Rectal smooth muscle tissue (tissue), 1 donor: ENCODE results near the gene SGCA.

Experiments
- H3K27ac ChIP-seq: one replicate; pipeline ENCODE4 v1.7.0; 2013; ENCODE audit warnings: low read depth, low read length, inconsistent platforms
- H3K27me3 ChIP-seq: one replicate; pipeline ENCODE4 v1.7.0; 2013; ENCODE audit warnings: low read length; ENCODE audit not compliant: control insufficient read depth, insufficient read depth
- H3K36me3 ChIP-seq: one replicate; pipeline ENCODE4 v1.7.0; 2013; ENCODE audit warnings: low read length; ENCODE audit not compliant: control insufficient read depth, insufficient read depth
- H3K4me1 ChIP-seq: one replicate; pipeline ENCODE4 v1.7.0; 2013; ENCODE audit warnings: low read length; ENCODE audit not compliant: control insufficient read depth, insufficient read depth
- H3K4me3 ChIP-seq: one replicate; pipeline ENCODE4 v1.7.0; 2013; ENCODE audit warnings: low read length
- H3K9ac ChIP-seq: one replicate; pipeline ENCODE4 v1.7.0; 2013; ENCODE audit warnings: low read length

SGCA gene

GRCh38 chr17:50139185-50139783, 26.5 kb upstream of the SGCA start:
- Histone ChIP-seq H3K36me3 (peaks cover 64% of the 10 kb centered on the region), H3K4me3 (no peak overlapping the region), H3K27me3 (no peaks in the 10 kb centered on the region), H3K27ac (no peak overlapping the region), H3K9ac (no peak overlapping the region), H3K4me1 (no peaks in the 10 kb centered on the region)

- no peaks in the 10 kb centered on the region for H3K27me3 ChIP-seq
- no peak overlapping the region for H3K9ac ChIP-seq
- peak overlapping the region; percentile 10 for H3K4me3 ChIP-seq
- H3K36me3 ChIP-seq: peaks cover 70% of the 10 kb centered on the region
- H3K27ac ChIP-seq: no peak overlapping the region
- H3K4me1 ChIP-seq: no peaks in the 10 kb centered on the region
Measured at GRCh38 chr17:50139950-50140885, 25.6 kb upstream of the SGCA start.

DNA sequence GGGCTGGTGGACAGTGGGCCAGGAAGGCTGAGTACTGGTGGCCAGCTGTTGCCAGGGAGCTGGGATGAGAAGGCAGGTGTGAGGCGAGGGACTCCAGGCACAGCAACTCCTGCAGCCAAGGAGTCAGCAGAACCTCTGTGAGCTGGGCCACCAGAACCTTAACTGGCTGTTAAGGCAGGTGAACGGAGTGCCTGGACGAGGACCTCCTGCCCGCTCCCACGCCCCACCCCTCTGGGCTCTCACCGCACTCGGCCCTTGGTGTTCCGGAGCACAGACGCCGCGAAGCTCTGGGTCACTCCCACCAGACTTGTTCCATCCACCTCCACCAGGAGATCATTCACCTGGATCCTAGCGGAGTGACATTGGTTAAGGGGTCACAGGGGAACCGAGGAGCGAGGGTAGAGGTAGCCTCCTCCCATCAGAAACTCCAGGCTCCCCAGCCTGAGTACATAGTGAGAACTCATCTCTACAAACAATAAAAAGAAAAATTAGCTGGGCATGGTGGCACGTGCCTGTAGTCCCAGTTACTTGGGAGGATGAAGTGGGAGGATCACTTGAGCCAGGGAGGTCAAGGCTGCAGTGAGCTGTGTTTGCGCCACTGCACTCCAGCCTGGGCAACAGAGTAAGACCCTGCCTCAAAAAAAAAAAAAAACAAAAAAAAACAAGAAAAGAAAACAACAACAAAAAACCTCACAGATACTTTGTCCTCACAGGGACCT, 24.6 kb upstream of the SGCA start:
- no peak overlapping the region for H3K27ac ChIP-seq
- H3K27me3 ChIP-seq: no peaks in the 10 kb centered on the region

GRCh38 chr17:50141745-50142110, 24.1 kb upstream of the SGCA start:
- H3K27ac ChIP-seq: no peak overlapping the region
- H3K4me3 ChIP-seq: no peak overlapping the region
- H3K27me3 ChIP-seq: no peaks in the 10 kb centered on the region
- H3K4me1 ChIP-seq: peaks cover 5% of the 10 kb centered on the region
- peaks cover 64% of the 10 kb centered on the region for H3K36me3 ChIP-seq
- H3K9ac ChIP-seq: no peak overlapping the region

More for the DNA sequence above, 24.6 kb upstream of the SGCA start:
- no peak overlapping the region for H3K4me3 ChIP-seq
- no peaks in the 10 kb centered on the region for H3K4me1 ChIP-seq
- H3K9ac ChIP-seq: no peak overlapping the region
- peaks cover 66% of the 10 kb centered on the region for H3K36me3 ChIP-seq

GRCh38 chr17:50143461-50144176, 22.2 kb upstream of the SGCA start:
- Histone ChIP-seq H3K4me3 (no peak overlapping the region), H3K9ac (no peak overlapping the region), H3K27me3 (no peaks in the 10 kb centered on the region), H3K4me1 (peaks cover 9% of the 10 kb centered on the region), H3K27ac (no peak overlapping the region), H3K36me3 (peaks cover 45% of the 10 kb centered on the region)

DNA sequence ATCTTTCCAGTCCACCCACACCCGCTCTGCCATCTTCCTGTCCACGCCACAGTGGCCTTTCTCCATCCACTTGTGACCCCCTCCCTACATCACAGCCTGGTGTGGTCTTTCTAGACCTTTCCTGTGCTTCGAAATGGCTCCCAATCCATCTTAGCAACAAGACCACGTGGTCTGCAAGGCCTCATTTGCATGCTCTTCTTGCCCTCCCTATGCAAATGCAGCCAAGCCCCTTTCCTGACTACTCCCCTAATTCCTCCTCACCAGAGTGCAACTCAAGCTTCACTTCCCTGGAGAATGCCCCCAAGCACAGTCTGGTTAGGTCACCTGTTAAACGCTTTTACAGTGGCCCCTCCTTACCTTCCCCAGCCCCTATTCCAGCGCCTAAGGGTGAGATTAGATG, 21.4 kb upstream of the SGCA start:
- peaks cover 9% of the 10 kb centered on the region for H3K4me1 ChIP-seq
- no peak overlapping the region for H3K4me3 ChIP-seq
- no peak overlapping the region for H3K27ac ChIP-seq
- H3K27me3 ChIP-seq: no peaks in the 10 kb centered on the region
- H3K9ac ChIP-seq: no peak overlapping the region
- H3K36me3 ChIP-seq: peaks cover 38% of the 10 kb centered on the region

DNA sequence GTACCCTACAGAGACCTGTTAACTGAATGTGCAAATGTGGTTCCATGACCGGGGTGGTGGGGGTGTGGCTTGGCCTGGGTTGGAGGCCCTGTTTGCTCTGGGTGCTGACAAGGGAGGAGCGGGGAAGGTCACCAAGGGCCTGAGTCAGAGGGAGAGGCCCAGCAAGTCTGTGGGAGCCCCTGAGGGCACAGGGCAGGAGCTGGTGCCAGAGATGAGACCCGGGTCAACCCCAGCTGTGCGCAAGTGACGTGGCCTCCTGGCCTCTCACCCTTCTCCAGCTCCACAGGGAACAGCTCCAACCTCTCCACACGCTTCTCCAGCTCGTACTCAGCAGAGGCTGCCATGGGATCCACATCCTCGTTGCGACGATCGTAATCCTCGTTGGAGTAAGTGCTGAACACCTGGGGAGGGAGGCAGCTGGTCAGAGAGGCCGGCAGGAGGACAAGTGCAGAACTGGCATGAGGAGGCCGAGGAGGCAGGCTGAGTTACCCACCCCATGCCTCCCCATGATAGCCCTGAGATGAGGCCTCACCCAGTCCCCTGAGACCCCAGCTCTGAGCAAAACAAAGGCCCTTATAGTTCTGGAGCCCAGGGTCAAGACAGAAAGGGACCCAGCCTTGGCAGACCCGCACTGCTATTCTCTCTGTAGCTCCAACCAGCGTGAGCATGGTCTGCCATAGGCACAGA, 20.8 kb upstream of the SGCA start:
- H3K27ac ChIP-seq: no peak overlapping the region
- H3K4me3 ChIP-seq: no peak overlapping the region
- H3K27me3 ChIP-seq: no peaks in the 10 kb centered on the region
- H3K36me3 ChIP-seq: peaks cover 33% of the 10 kb centered on the region
- peaks cover 9% of the 10 kb centered on the region for H3K4me1 ChIP-seq
- H3K9ac ChIP-seq: no peak overlapping the region

- Histone ChIP-seq H3K4me1 (peaks cover 9% of the 10 kb centered on the region), H3K9ac (no peak overlapping the region), H3K27me3 (no peaks in the 10 kb centered on the region), H3K27ac (no peak overlapping the region), H3K4me3 (no peak overlapping the region), H3K36me3 (peaks cover 33% of the 10 kb centered on the region)
Measured at GRCh38 chr17:50145532-50146229, 20.1 kb upstream of the SGCA start.

- Histone ChIP-seq H3K9ac (no peak overlapping the region), H3K27me3 (no peaks in the 10 kb centered on the region), H3K4me3 (peak overlapping the region; percentile 67), H3K36me3 (peaks cover 30% of the 10 kb centered on the region), H3K27ac (no peak overlapping the region), H3K4me1 (peaks cover 10% of the 10 kb centered on the region)
Measured at GRCh38 chr17:50146230-50146926, 19.4 kb upstream of the SGCA start.

DNA sequence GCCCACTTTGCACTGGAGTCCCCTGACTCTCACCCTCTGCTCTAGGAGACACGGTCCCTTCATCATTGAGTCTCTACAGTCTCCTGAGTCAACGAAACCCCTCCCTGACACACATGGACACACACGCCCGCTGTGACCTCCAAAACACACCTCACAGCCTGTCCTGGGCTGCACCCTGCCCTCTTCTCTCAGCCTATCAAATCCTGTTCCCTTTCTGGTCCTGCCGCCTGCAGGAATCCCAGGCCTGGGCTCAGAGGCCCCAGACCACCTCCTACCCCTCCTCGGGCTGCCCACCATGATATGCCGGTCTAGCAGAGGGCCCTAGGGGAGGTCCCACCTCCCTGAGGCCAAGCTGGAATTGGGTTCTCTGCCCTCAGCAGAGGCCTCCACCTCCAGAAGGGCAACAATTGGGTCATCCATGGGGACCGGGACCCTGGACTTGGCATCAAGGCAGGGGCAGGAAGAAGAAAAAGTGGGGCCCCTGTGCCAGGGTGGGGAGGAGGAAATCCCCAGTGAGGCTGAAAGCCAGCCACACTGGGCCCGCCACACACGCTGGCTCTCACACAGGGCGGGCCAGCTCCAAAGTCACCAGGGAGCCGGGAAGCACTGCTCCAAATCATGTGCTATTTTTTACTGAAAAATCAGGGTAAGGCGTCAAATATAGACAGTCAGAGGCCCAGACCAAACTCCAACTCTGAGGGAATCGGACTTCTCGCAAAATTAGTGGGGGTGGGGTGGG, 18.7 kb upstream of the SGCA start:
- Histone ChIP-seq H3K27ac (peak overlapping the region; percentile 68), H3K27me3 (no peaks in the 10 kb centered on the region), H3K4me1 (peaks cover 12% of the 10 kb centered on the region), H3K36me3 (peaks cover 26% of the 10 kb centered on the region), H3K9ac (no peak overlapping the region), H3K4me3 (peak overlapping the region; percentile 67)
